Measurements from ENCODE around the gene BTG4.

BTG4 gene

GRCh38 chr11:111512296-111513239, at the start of gene BTG4:
Gene BTG4, minus strand, starts transcription at chr11:111512386. Its CDS starts 13,610 bp downstream, at chr11:111498776.
- DNase-seq: no peak

- no peak for DNase-seq
Measured at GRCh38 chr11:111561791-111562325, 49.7 kb upstream of the BTG4 start.

GRCh38 chr11:111561306-111561705, 49.1 kb upstream of the BTG4 start:
- no peak for DNase-seq

- no peak for DNase-seq
Measured at GRCh38 chr11:111560800-111561199, 48.6 kb upstream of the BTG4 start.

DNA sequence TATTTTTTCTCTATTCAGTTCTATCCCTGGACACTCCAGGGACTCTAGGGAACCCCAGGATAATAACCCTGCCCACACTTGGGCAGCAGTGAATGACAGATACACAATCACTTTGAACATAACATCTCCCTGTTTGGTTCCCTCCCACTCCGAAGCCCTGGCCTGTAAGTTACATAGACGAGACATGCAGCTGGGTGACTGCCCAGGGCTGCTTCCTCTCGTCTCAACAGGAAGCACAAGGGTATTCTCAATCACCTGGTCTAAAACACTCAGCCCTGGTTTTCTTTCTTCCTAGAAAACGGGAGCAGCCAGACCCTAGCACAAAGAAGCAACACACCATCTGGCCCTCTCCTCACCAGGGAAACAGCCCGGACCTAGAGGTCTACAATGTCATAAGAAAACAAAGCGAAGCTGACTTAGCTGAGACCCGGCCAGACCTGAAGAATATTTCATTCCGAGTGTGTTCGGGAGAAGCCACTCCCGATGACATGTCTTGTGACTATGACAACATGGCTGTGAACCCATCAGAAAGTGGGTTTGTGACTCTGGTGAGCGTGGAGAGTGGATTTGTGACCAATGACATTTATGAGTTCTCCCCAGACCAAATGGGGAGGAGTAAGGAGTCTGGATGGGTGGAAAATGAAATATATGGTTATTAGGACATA, 47.7 kb upstream of the BTG4 start:
- no peak for DNase-seq

DNA sequence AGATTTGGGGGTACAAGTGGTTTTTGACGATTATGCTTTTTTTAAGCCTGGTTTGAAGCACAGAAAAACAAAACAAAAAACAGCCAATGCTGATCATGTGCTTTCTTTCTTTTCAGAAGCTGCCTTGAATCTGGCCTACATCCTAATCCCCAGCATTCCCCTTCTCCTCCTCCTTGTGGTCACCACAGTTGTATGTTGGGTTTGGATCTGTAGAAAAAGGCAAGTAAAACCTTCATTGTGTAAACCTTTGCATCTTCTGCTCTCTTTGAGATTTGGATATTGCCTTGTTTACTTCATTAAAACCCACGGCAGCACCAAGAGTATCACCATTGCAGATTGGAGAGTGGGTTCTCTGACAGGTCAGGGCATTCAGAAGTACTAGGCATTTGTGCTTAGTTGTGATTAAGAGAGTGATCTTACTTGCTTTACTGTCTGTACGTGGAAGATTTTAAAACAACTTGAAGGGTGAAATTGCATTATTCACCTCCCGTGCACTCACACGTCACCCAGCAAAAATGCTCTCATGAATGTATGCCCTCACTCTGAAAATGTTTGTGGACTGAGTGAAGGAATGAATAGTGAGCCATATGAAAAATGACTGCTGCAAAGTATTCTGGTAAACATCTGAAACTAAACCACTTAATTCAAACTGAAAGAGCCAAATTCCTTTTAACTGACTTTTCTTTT, 45.4 kb upstream of the BTG4 start:
- DNase-seq: no peak

DNA sequence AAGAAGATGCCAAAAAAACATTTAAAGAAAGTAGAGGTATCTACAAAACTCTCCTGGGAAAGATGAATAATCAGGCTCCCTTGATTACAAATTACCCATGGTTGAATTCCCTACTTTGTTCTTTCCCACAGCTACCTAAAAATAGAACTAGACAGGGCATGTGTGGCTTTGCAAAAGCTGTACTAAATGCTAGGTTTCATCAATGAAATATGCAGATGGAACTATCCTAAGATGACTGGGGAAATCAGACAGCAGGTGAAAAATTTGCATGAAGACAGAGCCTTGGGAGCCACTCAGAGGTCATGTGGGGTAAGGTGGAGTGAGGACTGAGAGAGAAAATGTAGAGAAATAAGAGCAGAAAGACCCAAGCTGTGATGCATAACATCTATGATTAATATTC, 43.1 kb upstream of the BTG4 start:
- DNase-seq: no peak

DNA sequence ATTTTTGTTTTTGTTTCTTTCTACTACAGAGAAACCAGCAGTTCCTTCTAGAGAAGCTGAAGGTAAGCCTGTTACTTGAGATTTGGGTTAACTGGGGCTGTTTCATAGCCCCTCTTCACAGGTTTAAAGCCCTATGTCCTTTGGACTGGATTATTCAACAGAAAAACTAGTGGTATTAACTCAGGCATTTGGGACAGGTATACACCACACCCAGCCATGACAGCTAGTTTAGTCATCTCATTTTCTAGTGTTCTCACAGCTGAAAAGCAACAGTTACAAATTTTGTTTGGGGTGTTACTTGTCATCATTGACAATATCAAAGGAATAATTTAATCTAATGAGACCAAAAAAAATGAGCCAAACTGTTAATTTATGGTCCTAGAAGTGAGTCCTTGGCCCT, 42.3 kb upstream of the BTG4 start:
- no peak for DNase-seq

DNA sequence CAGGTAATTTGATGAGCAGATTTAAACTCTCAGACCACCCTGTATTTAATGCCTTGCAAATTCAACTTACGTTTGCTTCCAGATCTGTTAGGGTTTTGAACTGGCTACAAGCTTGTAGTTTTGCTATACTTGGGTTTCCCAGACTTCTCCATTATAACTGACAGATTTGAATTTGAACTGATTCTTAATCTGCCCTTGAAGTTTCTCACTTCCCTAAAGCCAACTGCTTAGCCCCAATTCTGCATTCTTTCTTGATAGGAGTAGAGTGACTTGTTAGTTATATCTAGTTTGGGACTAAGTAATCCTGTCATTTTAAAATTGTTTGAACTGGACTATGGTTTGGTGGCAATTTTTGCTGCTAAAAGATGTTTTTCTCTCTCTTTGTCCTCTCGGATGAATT, 38.1 kb upstream of the BTG4 start:
- DNase-seq: no peak

DNA sequence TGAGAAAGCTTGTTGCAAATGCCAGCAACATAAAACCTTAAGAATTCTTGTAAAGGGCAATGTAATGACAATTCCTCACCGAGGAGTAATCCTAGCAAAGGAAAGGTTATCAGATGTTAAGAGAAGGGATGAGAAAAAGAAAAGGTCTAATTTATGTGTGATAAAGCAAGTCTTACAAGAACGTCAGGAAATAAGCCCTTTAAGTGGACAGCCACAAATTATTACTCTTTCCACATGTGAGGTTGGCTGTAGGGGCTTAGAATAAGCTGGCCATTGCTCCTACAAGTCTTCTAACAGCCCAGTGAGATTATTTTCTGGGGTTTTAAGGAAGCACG, 37.6 kb upstream of the BTG4 start:
- no peak for DNase-seq

DNA sequence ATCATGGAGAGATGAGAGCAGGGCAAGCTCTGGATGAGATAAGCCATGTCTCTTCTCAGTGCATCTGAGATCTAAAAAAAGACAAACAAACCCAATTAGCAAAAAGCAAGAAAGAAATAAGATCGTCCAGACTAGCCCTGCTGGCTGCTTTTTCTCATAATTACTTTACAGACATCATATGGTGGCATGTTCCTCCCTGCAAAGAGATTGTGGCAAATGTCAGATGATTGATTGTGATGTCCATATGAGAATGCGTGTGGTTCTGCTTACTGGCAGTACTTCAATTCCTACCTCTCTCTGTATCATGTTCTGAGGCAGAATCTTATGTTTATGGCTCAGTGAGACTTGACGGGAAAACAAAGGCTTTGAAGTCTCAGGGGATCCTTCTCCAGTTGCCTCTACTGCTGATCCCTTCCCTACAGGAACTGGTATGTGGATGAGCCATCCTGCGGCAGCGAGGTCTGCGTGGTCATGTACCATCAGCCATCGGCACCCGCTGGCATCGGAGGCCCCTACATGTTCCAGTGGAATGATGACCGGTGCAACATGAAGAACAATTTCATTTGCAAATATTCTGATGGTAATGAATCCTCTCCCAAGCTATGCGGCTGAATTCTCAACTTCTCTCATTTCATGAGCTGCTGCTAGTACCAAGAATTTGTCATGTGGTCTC, 37.1 kb upstream of the BTG4 start:
- no peak for DNase-seq

- no peak for DNase-seq
Measured at GRCh38 chr11:111548525-111548924, 36.3 kb upstream of the BTG4 start.

- DNase-seq: no peak
Measured at GRCh38 chr11:111542606-111543275, 30.6 kb upstream of the BTG4 start.

DNA sequence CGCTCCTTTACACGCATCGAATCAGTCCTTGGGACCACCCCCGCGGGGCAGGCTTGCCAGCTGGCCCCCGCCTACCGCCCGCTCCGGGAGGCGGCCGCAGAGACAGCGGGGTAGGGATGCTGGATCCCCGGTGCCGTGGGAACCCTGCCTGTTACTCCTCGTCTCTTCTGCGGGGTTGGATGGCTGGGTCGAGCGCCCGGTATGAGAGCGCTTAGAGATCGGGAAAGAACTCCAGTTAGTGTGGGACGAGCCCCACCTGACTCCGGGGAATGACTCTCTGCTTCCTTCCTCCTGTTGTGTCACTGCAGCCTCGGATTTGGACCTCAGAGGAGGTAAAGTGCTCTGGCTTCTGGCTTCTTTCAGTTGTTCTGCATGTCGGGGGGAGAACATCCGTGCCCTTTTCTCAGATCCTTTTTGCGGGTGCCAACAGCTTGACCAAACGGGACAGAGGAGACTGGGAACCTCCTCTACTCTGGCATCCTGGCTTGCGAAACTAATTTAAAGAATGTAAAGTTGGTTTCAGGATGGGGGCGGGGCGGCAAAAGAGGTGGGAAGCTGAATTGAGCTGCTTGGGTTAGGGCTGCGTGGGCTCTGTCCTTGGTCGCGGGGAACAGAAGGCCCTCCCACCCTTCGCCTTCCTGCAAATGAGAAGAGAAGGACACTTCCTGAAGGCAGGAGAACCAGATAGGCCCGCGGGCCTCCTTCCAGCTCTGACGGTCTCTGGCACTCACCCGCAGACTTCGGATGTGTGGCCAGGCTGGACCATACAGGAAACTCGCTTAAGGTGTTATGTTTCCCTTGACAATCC, 29.3 kb upstream of the BTG4 start:
- no peak for DNase-seq

DNA sequence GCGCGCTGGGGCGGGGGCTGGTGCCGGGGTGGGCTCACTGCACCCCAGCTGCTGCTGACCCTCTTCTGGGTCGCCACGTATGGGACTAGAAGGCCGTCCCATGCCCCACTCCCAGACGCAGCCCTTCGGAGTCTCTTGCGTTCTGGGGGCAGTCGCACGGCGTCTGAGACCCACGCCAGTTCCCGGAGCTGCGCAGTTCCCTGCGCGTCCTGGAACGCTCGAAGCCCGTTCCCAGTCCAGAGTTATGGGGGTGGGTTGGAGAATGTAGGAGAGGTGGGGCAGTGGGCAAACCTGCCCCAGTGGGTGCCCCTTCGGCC, 28.7 kb upstream of the BTG4 start:
- DNase-seq: no peak

- DNase-seq: peak; percentile 2 to 7
Measured at GRCh38 chr11:111540114-111540936, 28.1 kb upstream of the BTG4 start, which contains the start of gene LAYN. Gene LAYN, plus strand, starts transcription at chr11:111540720. Its CDS starts 124 bp downstream, at chr11:111540844.

DNA sequence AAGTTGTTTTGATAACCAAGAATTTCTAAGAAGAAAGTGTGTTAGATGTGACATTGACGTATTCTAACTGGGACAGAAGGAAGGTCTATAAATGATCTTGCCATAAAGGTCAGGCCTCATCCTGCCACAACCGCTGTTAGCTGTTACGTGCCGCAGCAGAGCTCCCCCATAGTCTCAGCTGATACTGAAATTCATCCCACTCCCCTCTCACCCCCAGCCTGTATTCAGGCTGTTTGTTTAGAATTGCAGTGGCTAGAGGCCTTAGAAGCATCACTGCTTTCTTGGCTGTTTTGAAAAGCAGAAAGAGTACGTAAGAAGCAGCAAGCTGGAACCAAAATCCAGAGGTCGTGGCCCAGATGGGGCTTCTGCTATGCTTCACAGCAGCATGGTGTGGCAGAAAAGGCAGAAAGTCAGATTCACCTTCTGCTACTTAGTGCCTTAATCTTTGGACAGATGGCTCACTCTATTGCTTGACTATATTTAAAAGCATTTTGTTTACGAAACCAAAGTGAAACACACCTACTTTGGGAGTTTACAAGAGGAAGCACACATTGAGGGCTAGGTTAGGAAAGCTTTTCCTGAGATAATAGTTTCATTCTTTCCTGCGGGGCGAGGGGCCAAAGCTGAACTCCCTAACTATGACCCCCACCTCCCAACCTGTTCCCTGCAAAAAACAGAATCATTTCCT, 27.4 kb upstream of the BTG4 start:
- no peak for DNase-seq

GRCh38 chr11:111538407-111539114, 26.4 kb upstream of the BTG4 start:
- DNase-seq: no peak

DNA sequence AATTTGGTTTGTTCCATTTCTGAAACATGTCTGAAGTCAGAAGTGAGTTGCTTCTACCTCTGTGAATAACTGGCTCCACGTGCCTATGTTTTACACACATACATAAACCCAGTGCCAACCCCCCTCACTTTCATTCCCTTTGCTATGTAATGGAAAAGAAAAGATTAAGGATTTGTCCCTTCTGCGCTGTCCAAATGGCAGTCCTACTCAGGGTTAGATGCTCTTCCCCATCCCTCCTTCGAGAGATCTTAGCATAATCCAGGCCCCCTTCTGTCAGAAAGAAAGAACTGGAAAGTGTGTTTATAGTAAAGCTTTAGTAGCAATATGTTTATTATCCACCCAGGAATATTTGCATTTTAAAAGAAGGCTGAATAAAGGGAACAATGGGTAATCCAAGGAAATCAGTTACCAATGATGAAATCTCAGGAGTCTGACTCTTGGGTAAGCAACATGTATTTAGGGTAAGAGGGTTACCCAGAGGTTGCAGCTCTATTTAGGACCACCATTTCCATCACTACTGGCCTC, 25.2 kb upstream of the BTG4 start:
- no peak for DNase-seq

All from activated CD4-positive, alpha-beta T cell treated with anti-CD3 and anti-CD28 coated beads, Interleukin-2, amount 50 U/mL, for 4 hours (primary cell).